Mononuclear cell (primary cell): ENCODE measurements around the gene TUBGCP5. TPM values are rescaled to one million over a fixed set of nuclear protein-coding genes. Genes with fewer than 3 reads are reported as not detected.
A peak's percentile ranks its signal among the peaks of the same experiment; 100 is the strongest.
"Not testable (repeated sequence)": the region's sequence is repeated elsewhere in the genome, so short reads cannot be mapped to it uniquely, and the experiment has no call there.

Source experiments
- H3K27me3 ChIP-seq: 2 replicates; pipeline ENCODE4 v1.6.0; 2011; ENCODE audit warnings: low read length, control low read depth; ENCODE audit not compliant: insufficient read depth
- H3K4me1 ChIP-seq: 2 replicates; pipeline ENCODE4 v1.5.1; 2011; ENCODE audit warnings: mild to moderate bottlenecking, low read length, control low read depth; ENCODE audit not compliant: insufficient read depth
- H3K4me3 ChIP-seq: 2 replicates; pipeline ENCODE4 v1.5.1; 2011; ENCODE audit warnings: mild to moderate bottlenecking, low read length, moderate library complexity
- H3K9me3 ChIP-seq: 2 replicates; pipeline ENCODE4 v1.5.1; 2011; ENCODE audit warnings: low read depth, mild to moderate bottlenecking, control low read depth, low read length
- total RNA-seq: library from RNA; depleted of rRNA; stranded (reverse); fragments of >200 nt; gene quantifications from one replicate; pipeline ENCODE4 v1.2.3, GENCODE V29; 2012

TUBGCP5 gene
- total RNA-seq = 37.5 TPM

DNA sequence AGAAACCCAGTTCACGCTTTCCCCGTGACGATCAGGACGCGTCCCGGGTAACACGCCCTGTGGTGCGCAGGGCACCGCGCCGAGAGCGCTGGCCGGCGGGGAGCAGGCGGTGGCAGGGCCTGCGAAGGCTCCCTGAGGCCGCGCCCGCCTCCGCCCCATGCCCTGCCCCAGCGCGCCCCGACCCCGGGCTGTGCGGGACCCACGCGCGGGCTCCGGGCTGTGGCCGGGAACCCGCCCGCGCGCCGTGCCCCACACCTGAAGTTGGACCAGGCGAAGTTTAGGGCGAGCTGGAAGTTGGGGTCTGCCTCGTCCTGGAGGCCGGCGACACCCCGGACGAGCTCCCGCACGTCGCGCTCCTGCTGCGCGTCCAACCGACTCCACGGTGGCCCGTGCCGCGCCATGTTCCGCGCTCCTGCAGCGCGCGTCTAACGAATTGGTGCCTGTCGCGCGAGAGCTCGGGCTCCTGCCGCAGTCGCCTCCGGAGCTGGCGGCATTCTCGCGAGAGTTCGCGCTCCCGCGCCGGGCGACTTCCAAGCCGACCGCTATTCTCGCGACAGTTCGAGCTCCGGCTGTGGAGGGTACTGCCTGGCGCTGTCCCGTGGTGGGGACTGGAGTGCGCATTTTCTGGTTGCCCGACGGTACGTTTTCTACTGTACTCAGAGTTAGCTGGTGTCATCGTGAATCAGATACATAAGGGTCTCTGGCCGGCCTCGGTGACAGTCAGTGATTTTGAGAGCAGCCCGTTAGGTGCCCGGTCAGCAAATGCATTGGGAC is at the start of gene TUBGCP5:
Gene TUBGCP5, minus strand, starts transcription at position 427 of the 774 bp plus-strand sequence. Its CDS starts 26 bp downstream, at position 401.
- no peaks in the 10 kb centered on the region for H3K27me3 ChIP-seq
- peak within 1 kb of the TSS; percentile 71 for H3K4me3 ChIP-seq
- H3K4me1 ChIP-seq = peaks cover 9% of the 10 kb centered on the region
- H3K9me3 ChIP-seq = no peaks in the 10 kb centered on the region

GRCh38 chr15:23083115-23083514 is 43.7 kb upstream of the TUBGCP5 start:
- no peaks in the 10 kb centered on the region for H3K9me3 ChIP-seq
- no peaks in the 10 kb centered on the region for H3K4me1 ChIP-seq
- H3K4me3 ChIP-seq = no peak overlapping the region
- no peaks in the 10 kb centered on the region for H3K27me3 ChIP-seq

GRCh38 chr15:23081996-23082737 is 42.8 kb upstream of the TUBGCP5 start:
- not testable (repeated sequence) for H3K9me3 ChIP-seq, H3K27me3 ChIP-seq, H3K4me1 ChIP-seq

GRCh38 chr15:23081271-23081670 is 41.9 kb upstream of the TUBGCP5 start:
- H3K4me1 ChIP-seq = no peaks in the 10 kb centered on the region
- H3K4me3 ChIP-seq = no peak overlapping the region
- H3K9me3 ChIP-seq = no peaks in the 10 kb centered on the region
- H3K27me3 ChIP-seq = no peaks in the 10 kb centered on the region

More at GRCh38 chr15:23081996-23082737, 42.8 kb upstream of the TUBGCP5 start:
- not testable (repeated sequence) for H3K4me3 ChIP-seq

DNA sequence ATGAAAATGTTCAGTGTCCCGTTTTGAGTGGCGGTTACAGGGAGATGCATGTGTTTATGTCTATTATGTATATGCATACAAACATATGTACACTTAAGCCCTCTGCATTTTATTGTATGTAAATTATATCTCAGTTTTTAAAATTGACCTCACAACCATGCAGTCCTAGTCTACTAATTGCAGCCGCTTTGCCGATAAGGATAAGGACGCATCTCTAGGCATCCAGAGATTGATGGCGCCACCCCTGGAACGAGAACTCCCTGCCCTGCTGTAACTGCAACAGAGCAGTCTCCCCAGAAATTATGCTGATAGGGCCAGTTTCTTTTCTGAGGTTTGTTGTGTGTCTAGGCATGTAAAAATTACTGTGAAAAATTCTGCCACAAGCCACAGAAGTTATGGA is 40.4 kb upstream of the TUBGCP5 start:
- Histone ChIP-seq H3K9me3 (no peaks in the 10 kb centered on the region), H3K4me1 (no peaks in the 10 kb centered on the region), H3K4me3 (no peak overlapping the region), H3K27me3 (no peaks in the 10 kb centered on the region)

- Histone ChIP-seq H3K9me3 (no peaks in the 10 kb centered on the region), H3K4me1 (no peaks in the 10 kb centered on the region), H3K4me3 (no peak overlapping the region), H3K27me3 (peaks cover 2% of the 10 kb centered on the region)
These were observed 36.6 kb upstream of the TUBGCP5 start for GRCh38 chr15:23075927-23076326.

- H3K4me3 ChIP-seq = no peak overlapping the region
- H3K9me3 ChIP-seq = no peaks in the 10 kb centered on the region
- no peaks in the 10 kb centered on the region for H3K4me1 ChIP-seq
- peaks cover 2% of the 10 kb centered on the region for H3K27me3 ChIP-seq
These were observed 35.3 kb upstream of the TUBGCP5 start for GRCh38 chr15:23074684-23075083.

GRCh38 chr15:23073890-23074646 is 34.7 kb upstream of the TUBGCP5 start:
- H3K4me1 ChIP-seq = no peaks in the 10 kb centered on the region
- no peak overlapping the region for H3K4me3 ChIP-seq
- no peaks in the 10 kb centered on the region for H3K9me3 ChIP-seq
- peaks cover 2% of the 10 kb centered on the region for H3K27me3 ChIP-seq

GRCh38 chr15:23072633-23073032 is 33.3 kb upstream of the TUBGCP5 start:
- Histone ChIP-seq H3K27me3 (peaks cover 2% of the 10 kb centered on the region), H3K4me1 (no peaks in the 10 kb centered on the region), H3K9me3 (no peaks in the 10 kb centered on the region), H3K4me3 (no peak overlapping the region)

DNA sequence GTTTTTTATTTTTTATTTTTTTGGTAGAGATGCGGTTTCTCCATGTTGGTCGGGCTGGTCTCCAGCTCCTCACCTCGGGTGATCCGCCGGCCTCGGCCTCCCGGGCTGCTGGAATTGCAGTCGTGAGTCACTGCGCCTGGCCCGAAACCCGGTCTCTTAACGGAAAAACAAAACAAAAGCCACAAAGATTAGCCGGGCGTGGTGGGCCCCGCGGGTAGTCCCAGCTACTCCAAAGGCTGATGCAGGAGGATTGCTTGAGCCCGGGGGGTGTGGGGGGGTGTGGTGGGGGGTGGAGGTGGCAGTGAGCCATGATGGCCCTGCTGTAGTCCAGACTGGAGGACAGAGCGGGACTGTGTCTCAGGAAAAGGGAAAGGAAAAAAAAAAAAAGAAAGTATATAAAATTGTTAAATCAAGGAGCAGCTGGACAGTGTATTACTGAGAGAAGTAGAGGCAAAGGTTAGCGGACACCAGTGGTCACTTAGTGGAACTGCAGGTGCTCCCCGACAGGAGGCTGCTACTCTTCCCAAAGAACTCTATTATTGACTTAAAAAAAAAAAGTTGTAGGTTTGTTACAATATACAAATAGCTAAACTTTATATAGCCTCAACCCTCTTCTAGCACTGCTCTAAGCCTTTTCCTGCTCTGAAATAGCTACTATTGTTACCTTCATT is 30.3 kb upstream of the TUBGCP5 start:
- peaks cover 2% of the 10 kb centered on the region for H3K27me3 ChIP-seq
- H3K9me3 ChIP-seq = no peaks in the 10 kb centered on the region
- H3K4me1 ChIP-seq = no peaks in the 10 kb centered on the region
- no peak overlapping the region for H3K4me3 ChIP-seq

GRCh38 chr15:23067416-23067815 is 28.0 kb upstream of the TUBGCP5 start:
- H3K4me3 ChIP-seq = no peak overlapping the region
- no peaks in the 10 kb centered on the region for H3K27me3 ChIP-seq
- no peaks in the 10 kb centered on the region for H3K4me1 ChIP-seq
- H3K9me3 ChIP-seq = no peaks in the 10 kb centered on the region

- Histone ChIP-seq H3K9me3 (no peaks in the 10 kb centered on the region), H3K27me3 (no peaks in the 10 kb centered on the region), H3K4me3 (no peak overlapping the region), H3K4me1 (no peaks in the 10 kb centered on the region)
These were observed 26.5 kb upstream of the TUBGCP5 start for GRCh38 chr15:23065836-23066235.

DNA sequence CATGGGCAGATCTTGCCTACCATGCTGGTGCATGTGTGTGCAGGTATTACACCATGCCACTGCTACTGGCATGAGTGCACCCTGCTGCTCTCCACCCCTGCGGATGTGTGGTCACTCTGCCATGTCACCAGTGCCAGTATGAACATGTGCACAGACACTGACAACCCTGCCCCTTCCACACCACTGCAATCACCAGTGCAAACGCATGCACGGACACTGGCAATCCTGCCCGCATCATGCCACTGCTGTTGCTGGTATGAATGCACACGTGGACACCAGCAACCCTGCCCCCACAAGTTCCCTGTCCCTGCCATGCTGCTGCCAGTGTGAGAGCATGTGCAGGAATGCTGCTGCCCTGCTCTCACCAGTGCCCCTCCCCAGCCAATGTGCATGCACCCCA is 24.8 kb upstream of the TUBGCP5 start:
- Histone ChIP-seq H3K4me1 (no peaks in the 10 kb centered on the region), H3K27me3 (no peaks in the 10 kb centered on the region), H3K9me3 (no peaks in the 10 kb centered on the region), H3K4me3 (no peak overlapping the region)

DNA sequence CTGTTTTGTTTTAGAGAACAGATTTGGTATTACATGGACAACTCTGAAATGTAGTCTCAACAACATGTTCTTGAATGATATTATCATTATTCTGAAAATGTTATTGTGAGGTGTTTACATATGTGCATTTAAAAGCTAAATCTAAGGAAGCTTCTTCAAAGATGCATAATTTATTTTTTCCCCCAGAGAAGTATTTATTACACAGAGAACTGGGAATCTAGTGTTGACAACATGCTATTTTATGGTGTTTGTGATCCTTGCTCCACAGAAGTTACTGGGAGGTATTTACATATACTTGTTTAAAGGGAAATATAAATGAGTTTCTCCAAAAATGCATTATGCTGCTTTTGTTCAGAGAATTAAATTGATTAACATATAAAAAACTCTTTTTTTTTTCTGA is 18.3 kb upstream of the TUBGCP5 start:
- Histone ChIP-seq H3K9me3 (no peaks in the 10 kb centered on the region), H3K4me1 (no peaks in the 10 kb centered on the region), H3K27me3 (peaks cover 9% of the 10 kb centered on the region), H3K4me3 (no peak overlapping the region)

- Histone ChIP-seq H3K9me3 (no peaks in the 10 kb centered on the region), H3K4me1 (no peaks in the 10 kb centered on the region), H3K27me3 (peaks cover 9% of the 10 kb centered on the region), H3K4me3 (no peak overlapping the region)
These were observed 15.9 kb upstream of the TUBGCP5 start for GRCh38 chr15:23055316-23055715.
